Bone marrow (tissue), 2 donors: Measurements from ENCODE around the gene CCNK.
A peak's percentile ranks its signal among the peaks of the same experiment; 100 is the strongest.

Source experiments
- DNase-seq, 2 donors: peaks; one replicate each; lab custom pipeline; 2025; lab: John Stamatoyannopoulos, UW

Gene CCNK

GRCh38 chr14:99480917-99481744 lies at the start of gene CCNK:
CCNK (plus strand) TSS chr14:99481409; CDS start chr14:99492678, 11,269 bp downstream.
- DNase-seq, result peak; percentile 99

GRCh38 chr14:99431986-99432385 lies 49.2 kb upstream of the CCNK start:
- no peak for DNase-seq

- no peak for DNase-seq
Observed at GRCh38 chr14:99432485-99432884, 48.7 kb upstream of the CCNK start.

GRCh38 chr14:99435327-99435726 lies 45.9 kb upstream of the CCNK start:
- DNase-seq, result no peak

GRCh38 chr14:99436247-99437180 lies 44.7 kb upstream of the CCNK start:
- no peak for DNase-seq

GRCh38 chr14:99437706-99438105 lies 43.5 kb upstream of the CCNK start:
- DNase-seq, result no peak

GRCh38 chr14:99440278-99440677 lies 40.9 kb upstream of the CCNK start:
- no peak for DNase-seq

- no peak for DNase-seq
Observed at GRCh38 chr14:99441157-99441870, 39.9 kb upstream of the CCNK start.

- DNase-seq, result no peak
Observed at GRCh38 chr14:99441918-99442317, 39.3 kb upstream of the CCNK start.

- no peak for DNase-seq
Observed at GRCh38 chr14:99445931-99446330, 35.3 kb upstream of the CCNK start.

- DNase-seq, result no peak
Observed at GRCh38 chr14:99447739-99448138, 33.5 kb upstream of the CCNK start.

GRCh38 chr14:99450266-99450665 lies 30.9 kb upstream of the CCNK start:
- no peak for DNase-seq

GRCh38 chr14:99451234-99451633 lies 30.0 kb upstream of the CCNK start:
- no peak for DNase-seq

- no peak for DNase-seq
Observed at GRCh38 chr14:99452968-99453367, 28.2 kb upstream of the CCNK start.

- no peak for DNase-seq
Observed at GRCh38 chr14:99454246-99454645, 27.0 kb upstream of the CCNK start.

- no peak for DNase-seq
Observed at GRCh38 chr14:99459481-99460100, 21.6 kb upstream of the CCNK start.

GRCh38 chr14:99460793-99461192 lies 20.4 kb upstream of the CCNK start:
- no peak for DNase-seq

GRCh38 chr14:99461411-99462085 lies 19.7 kb upstream of the CCNK start:
- DNase-seq, result no peak

- DNase-seq, result no peak
Observed at GRCh38 chr14:99462210-99462609, 19.0 kb upstream of the CCNK start.

GRCh38 chr14:99463974-99464373 lies 17.2 kb upstream of the CCNK start:
- no peak for DNase-seq

- DNase-seq, result no peak
Observed at GRCh38 chr14:99465288-99465687, 15.9 kb upstream of the CCNK start.
